IMR-90 (cell line): Measurements from ENCODE around the gene RELCH. TPM values are rescaled to one million over a fixed set of nuclear protein-coding genes. Genes with fewer than 3 reads are reported as not detected.

Source experiments
- ATAC-seq: fragments of 200-7000 bp; cut with Tn5 transposase; 2 replicates; pipeline ENCODE4 v1.9.1; 2020; ENCODE audit warnings: low read depth, mild to moderate bottlenecking, moderate library complexity
- BruUV-seq: library from RNA; stranded (reverse); fragments of 400-500 nt; replicated peaks from 2 replicates; lab custom pipeline; 2021; lab: Mats Ljungman, UMichigan
- CTCF ChIA-PET: fragments of 300-600 bp; formaldehyde crosslinking; extraction: SDS; loops from one replicate; lab custom pipeline; 2021; ENCODE audit warnings: antibody characterized with exemption; lab: Yijun Ruan, JAX
- POLR2A ChIA-PET: fragments of 300-600 bp; sonication (Branson Sonifier 250); formaldehyde crosslinking; loops from one replicate; lab custom pipeline; 2022; ENCODE audit warnings: antibody characterized with exemption; ENCODE audit not compliant: unreplicated experiment; lab: Charles Lee
- DNase-seq: peaks from one replicate; pipeline ENCODE4 v3.0.0; 2013
- H2AFZ ChIP-seq: replicated peaks from 2 replicates; pipeline ENCODE3; 2013; ENCODE audit warnings: low read length, mild to moderate bottlenecking; ENCODE audit not compliant: poor library complexity
- H2AK5ac ChIP-seq: 2 replicates; pipeline ENCODE4 v1.6.1; 2013; ENCODE audit warnings: low read depth, low read length, inconsistent platforms
- H2AK9ac ChIP-seq: replicated peaks from 2 replicates; pipeline ENCODE3; 2013; ENCODE audit warnings: mild to moderate bottlenecking, low read depth, low read length, moderate library complexity; ENCODE audit not compliant: poor library complexity
- H2BK120ac ChIP-seq: 2 replicates; pipeline ENCODE4 v1.6.1; 2013; ENCODE audit warnings: low read depth, low read length, inconsistent platforms
- H2BK15ac ChIP-seq: 3 replicates; pipeline ENCODE4 v1.6.1; 2013; ENCODE audit warnings: low read depth, low read length, inconsistent platforms
- H2BK20ac ChIP-seq: 2 replicates; pipeline ENCODE4 v1.6.1; 2013; ENCODE audit warnings: low read depth, mild to moderate bottlenecking, inconsistent platforms, low read length, moderate library complexity
- H2BK5ac ChIP-seq: 2 replicates; pipeline ENCODE4 v1.6.1; 2013; ENCODE audit warnings: mild to moderate bottlenecking, low read depth, low read length, inconsistent platforms; ENCODE audit not compliant: poor library complexity, severe bottlenecking
- H3K14ac ChIP-seq: replicated peaks from 2 replicates; pipeline ENCODE4 v1.6.1; 2013; ENCODE audit warnings: low read depth, low read length, inconsistent platforms
- H3K18ac ChIP-seq: 2 replicates; pipeline ENCODE4 v1.6.1; 2013; ENCODE audit warnings: low read depth, low read length, control low read depth
- H3K23ac ChIP-seq: 2 replicates; pipeline ENCODE4 v1.6.1; 2013; ENCODE audit warnings: low read depth, low read length, inconsistent platforms
- H3K27ac ChIP-seq: 2 replicates; pipeline ENCODE4 v1.5.1; 2013; ENCODE audit warnings: mild to moderate bottlenecking, control low read depth, low read length; ENCODE audit not compliant: insufficient read depth
- H3K27me3 ChIP-seq: 2 replicates; pipeline ENCODE4 v1.6.1; 2013; ENCODE audit warnings: low read length; ENCODE audit not compliant: control insufficient read depth, insufficient read depth
- H3K36me3 ChIP-seq: 2 replicates; pipeline ENCODE4 v1.6.1; 2013; ENCODE audit warnings: low read length, mixed read lengths; ENCODE audit not compliant: control insufficient read depth, insufficient read depth
- H3K4ac ChIP-seq: 2 replicates; pipeline ENCODE4 v1.6.1; 2013; ENCODE audit warnings: low read depth, low read length, inconsistent platforms
- H3K4me1 ChIP-seq: 2 replicates; pipeline ENCODE4 v1.6.1; 2013; ENCODE audit warnings: low read length, mixed read lengths; ENCODE audit not compliant: control insufficient read depth, insufficient read depth
- H3K4me2 ChIP-seq: 2 replicates; pipeline ENCODE4 v1.6.1; 2013; ENCODE audit warnings: low read depth, mild to moderate bottlenecking, control low read depth, low read length, moderate library complexity
- H3K4me3 ChIP-seq: 2 replicates; pipeline ENCODE4 v1.5.1; 2013; ENCODE audit warnings: low read depth, mild to moderate bottlenecking, control low read depth, low read length, moderate library complexity; ENCODE audit not compliant: insufficient read depth
- H3K56ac ChIP-seq: 2 replicates; pipeline ENCODE4 v1.6.1; 2013; ENCODE audit warnings: low read length, inconsistent platforms; ENCODE audit not compliant: insufficient read depth; ENCODE audit errors: extremely low read depth
- H3K79me1 ChIP-seq, 2 experiments: 2 replicates each; pipeline ENCODE4 v1.6.1; 2013; ENCODE audit warnings: low read length in 2 of 2, inconsistent platforms in 1 of 2, low read depth in 1 of 2
- H3K9ac ChIP-seq: 2 replicates; pipeline ENCODE4 v1.6.1; 2013; ENCODE audit warnings: low read depth, low read length, control low read depth
- H3K9me1 ChIP-seq: 2 replicates; pipeline ENCODE4 v1.6.1; 2013; ENCODE audit warnings: low read length, inconsistent platforms; ENCODE audit not compliant: insufficient read depth
- H3K9me3 ChIP-seq: 2 replicates; pipeline ENCODE4 v1.6.1; 2013; ENCODE audit warnings: low read length; ENCODE audit not compliant: control insufficient read depth, insufficient read depth
- H4K20me1 ChIP-seq: 2 replicates; pipeline ENCODE4 v1.6.1; 2013; ENCODE audit warnings: low read length, inconsistent platforms; ENCODE audit not compliant: insufficient read depth
- H4K5ac ChIP-seq: 2 replicates; pipeline ENCODE4 v1.6.1; 2013; ENCODE audit warnings: mild to moderate bottlenecking, low read depth, low read length, control low read depth
- H4K8ac ChIP-seq, 2 experiments: 2 replicates each; pipeline ENCODE4 v1.6.1; 2013; ENCODE audit warnings: low read depth in 2 of 2, low read length in 2 of 2, control low read depth in 1 of 2, inconsistent platforms in 1 of 2
- H4K91ac ChIP-seq: 2 replicates; pipeline ENCODE4 v1.6.1; 2013; ENCODE audit warnings: low read depth, low read length, inconsistent platforms; ENCODE audit not compliant: insufficient read depth
- CHD1 ChIP-seq: IDR thresholded peaks from 2 replicates; pipeline ENCODE4 v1.6.1; 2012; ENCODE audit warnings: low read depth, low read length, improper control_type of control experiment
- POLR2A ChIP-seq: IDR thresholded peaks from 2 replicates; pipeline ENCODE4 v1.6.1; 2012; ENCODE audit warnings: mild to moderate bottlenecking, low read depth, low read length
- RAD21 ChIP-seq: IDR thresholded peaks from 2 replicates; pipeline ENCODE4 v1.6.1; 2012; ENCODE audit warnings: low read length, improper control_type of control experiment
- WGBS, 2 experiments: methylation state at CpG; one replicate each; pipeline versions ENCODE4 v1.1.5 to v1.1.7; 2013; ENCODE audit warnings: missing lambda C conversion rate in 2 of 2; ENCODE audit not compliant: insufficient read length in 1 of 2; ENCODE audit errors: extremely low coverage in 2 of 2; 5-methylcytosine and 5-hydroxymethylcytosine counted together
- dilution Hi-C: fragments of 300-500 bp; cut with HindIII; formaldehyde crosslinking; loops from one replicate; pipeline ENCODE4 v1.14.3; 2018; ENCODE audit warnings: low sequenced_read_pairs; ENCODE audit not compliant: unreplicated experiment
- in situ Hi-C: fragments of 300-500 bp; cut with MboI; formaldehyde crosslinking; loops from 3 replicates; pipeline ENCODE4 v1.14.3; 2019; ENCODE audit warnings: low sequenced_read_pairs, inconsistent platforms, mixed read lengths
- intact Hi-C: fragments of 100-400 bp; cut with micrococcal nuclease; formaldehyde crosslinking; loops from 2 replicates; pipeline ENCODE4 v1.10.0; 2022
- polyA plus RNA-seq, 3 experiments: library from polyadenylated mRNA; depleted of rRNA; stranded (reverse); fragments of >200 nt; gene quantifications; 2 replicates each; pipeline ENCODE4 v1.2.3, GENCODE V29; 2012; ENCODE audit warnings: low replicate concordance in 1 of 3
- total RNA-seq: library from RNA; depleted of rRNA; stranded (reverse); fragments of >200 nt; gene quantifications from 2 replicates; pipeline ENCODE4 v1.2.3, GENCODE V29; 2012
- TF ChIP-seq, protein P1 (sequence below): fragments of 150-350 bp; IDR thresholded peaks from 2 replicates; pipeline ENCODE4 v1.6.1; 2016; ENCODE audit warnings: low read depth, mild to moderate bottlenecking, low read length, moderate library complexity, borderline replicate concordance

Gene RELCH
- total and polyA plus RNA-seq, 2 of the 4 experiments (the other 2 are of a cell fraction): 14.4 to 52.5 TPM

DNA sequence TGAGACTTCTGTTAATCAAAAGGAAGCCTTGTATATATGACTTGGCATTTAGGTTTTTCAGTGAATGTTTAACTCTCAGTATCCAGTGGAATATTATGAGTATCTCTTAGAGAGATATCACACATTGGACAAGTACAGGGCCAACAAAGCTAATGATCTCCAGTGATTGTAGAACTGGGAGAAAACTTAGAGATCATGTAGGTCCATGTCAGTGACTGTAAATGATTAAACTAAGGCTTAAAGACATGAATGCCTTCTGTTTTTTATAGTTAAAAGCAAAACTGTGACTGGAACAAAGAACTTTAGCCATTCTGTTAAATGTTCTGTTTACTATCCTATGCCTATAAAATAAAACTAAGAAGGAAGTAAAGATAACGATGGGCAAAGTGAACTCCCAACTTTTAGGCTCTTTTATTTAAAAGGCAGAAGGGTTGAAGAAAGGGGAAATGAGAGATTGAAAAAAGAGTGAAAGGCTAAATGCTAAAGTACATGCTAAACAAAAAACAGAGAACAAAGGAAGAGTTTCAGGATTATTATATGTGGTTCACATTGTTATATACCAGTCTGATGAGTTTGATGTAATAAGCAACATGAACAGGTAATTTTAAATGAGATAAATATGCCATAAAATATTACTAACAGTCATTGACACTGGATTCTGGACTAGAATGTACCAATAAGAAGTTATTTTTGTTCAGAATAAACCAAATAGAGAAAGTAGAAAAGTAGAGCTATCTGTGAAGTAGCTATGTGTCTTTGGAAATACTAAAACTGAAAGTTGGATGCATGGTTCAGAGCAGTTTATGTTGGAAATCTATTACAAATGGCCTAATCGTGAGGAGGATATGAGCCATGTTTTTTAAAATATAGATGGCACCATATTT lies 101.0 kb downstream of the RELCH start (continued):
- TF ChIP-seq RAD21: no peak

DNA sequence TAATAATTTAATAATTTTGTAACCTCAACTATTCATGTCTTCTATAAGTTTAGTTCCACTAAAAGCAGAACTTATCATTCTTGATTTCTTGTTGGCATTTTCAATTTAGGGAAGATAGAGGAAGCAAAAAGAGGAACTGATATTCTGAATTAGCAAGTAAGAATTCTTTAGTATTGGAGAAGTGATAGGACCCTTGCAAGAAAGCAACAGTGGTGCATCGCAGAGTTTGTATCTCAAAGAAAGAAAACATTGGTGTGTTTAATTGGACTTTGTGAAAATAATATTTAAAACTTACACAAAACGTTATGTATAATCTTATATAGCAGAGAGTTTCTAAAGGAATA lies 101.6 kb downstream of the RELCH start:
- no peak overlapping the region for H3K9ac ChIP-seq
- peaks cover 5% of the 10 kb centered on the region; the same call in 1 of the 2 replicates for H3K9me1 ChIP-seq
- BruUV-seq: no TSS peak
- no peak overlapping the region for H3K4me2 ChIP-seq
- no peak overlapping the region for H2BK120ac ChIP-seq
- H2AK5ac ChIP-seq: no peak overlapping the region
- H3K14ac ChIP-seq: no peak overlapping the region
- peaks cover 2 to 5% of the 10 kb centered on the region in 2 experiments; a peak in 2 of 4 replicates for H3K79me1 ChIP-seq
- no peak overlapping the region for H2BK5ac ChIP-seq
- ATAC-seq (no peak), DNase-seq (no peak)
- intact Hi-C loops: no loop called here
- TF ChIP-seq CHD1: no peak
- no peak for TF ChIP-seq POLR2A
- TF ChIP-seq, protein P1, sequence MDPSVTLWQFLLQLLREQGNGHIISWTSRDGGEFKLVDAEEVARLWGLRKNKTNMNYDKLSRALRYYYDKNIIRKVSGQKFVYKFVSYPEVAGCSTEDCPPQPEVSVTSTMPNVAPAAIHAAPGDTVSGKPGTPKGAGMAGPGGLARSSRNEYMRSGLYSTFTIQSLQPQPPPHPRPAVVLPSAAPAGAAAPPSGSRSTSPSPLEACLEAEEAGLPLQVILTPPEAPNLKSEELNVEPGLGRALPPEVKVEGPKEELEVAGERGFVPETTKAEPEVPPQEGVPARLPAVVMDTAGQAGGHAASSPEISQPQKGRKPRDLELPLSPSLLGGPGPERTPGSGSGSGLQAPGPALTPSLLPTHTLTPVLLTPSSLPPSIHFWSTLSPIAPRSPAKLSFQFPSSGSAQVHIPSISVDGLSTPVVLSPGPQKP: no peak
- ChIA-PET CTCF (no interaction called here), POLR2A (no interaction called here)
- H2BK15ac ChIP-seq: no peak overlapping the region
- dilution Hi-C loops: no loop called here
- H3K23ac ChIP-seq: no peak overlapping the region
- no peaks in the 10 kb centered on the region for H3K4me1 ChIP-seq
- no peaks in the 10 kb centered on the region for H4K20me1 ChIP-seq
- peaks cover 6% of the 10 kb centered on the region for H3K36me3 ChIP-seq
- H3K27me3 ChIP-seq: no peaks in the 10 kb centered on the region
- no peak overlapping the region for H4K5ac ChIP-seq
- H3K27ac ChIP-seq: no peak overlapping the region
- no peak overlapping the region for H2BK20ac ChIP-seq
- no peak overlapping the region for H4K91ac ChIP-seq
- no peak overlapping the region for H3K4me3 ChIP-seq
- WGBS, 2 experiments: no CpG with 5 or more reads among the region's 2 CpGs
- in situ Hi-C loops: loop anchor here (25.0 kb wide), 1 partner anchor 274 kb away; no protein-coding TSS in a partner anchor
- no peak overlapping the region for H2AK9ac ChIP-seq
- no peak overlapping the region for H2AFZ ChIP-seq
- H3K56ac ChIP-seq: no peak overlapping the region
- no peak overlapping the region for H3K4ac ChIP-seq
- no peak overlapping the region for H4K8ac ChIP-seq
- H3K9me3 ChIP-seq: no peaks in the 10 kb centered on the region
- no peak overlapping the region for H3K18ac ChIP-seq
